Measurements from ENCODE around the gene EXOC6. TPM values are rescaled to one million over a fixed set of nuclear protein-coding genes. Genes with fewer than 3 reads are reported as not detected.

The EXOC6 gene
- total RNA-seq (10 to 100 TPM; 16.2 to 17.6 TPM), polyA plus RNA-seq (1 to 10 TPM; 3.0 to 4.8 TPM)
- long read RNA-seq, donor 1, partial matches to known transcripts: 2 of 20 reads
- long read RNA-seq, donor 1, other reads (novel, unspliced or antisense): 18 of 20 reads
- long read RNA-seq, donor 2, partial matches to known transcripts: 4 of 21 reads
- long read RNA-seq, donor 2, other reads (novel, unspliced or antisense): 14 of 21 reads

GRCh38 chr10:92848441-92849233, at the start of gene EXOC6:
TSS of gene EXOC6 (plus strand) at chr10:92848520. CDS start at chr10:92848534, 14 bp downstream.
- H3K27me3 ChIP-seq (ENCODE audit: control insufficient read depth in 1 of 2, insufficient read depth in 2 of 2, low read length in 1 of 2): no peaks in the 10 kb centered on the region
- WGBS, 2 donors: 1% methylated on average over 81 to 103 of the region's 103 CpGs
- H3K9me3 ChIP-seq (ENCODE audit: control insufficient read depth, low read length): no peaks in the 10 kb centered on the region
- ATAC-seq (ENCODE audit: low FRiP score) (peak; percentile 90), DNase-seq (peak; percentile 89 to 94)
- H3K4me1 ChIP-seq (ENCODE audit: control insufficient read depth in 1 of 2, insufficient read depth in 2 of 2, low read length in 2 of 2): no peaks in the 10 kb centered on the region
- H3K36me3 ChIP-seq (ENCODE audit: control insufficient read depth in 1 of 2, insufficient read depth in 2 of 2, low read length in 1 of 2): no peaks in the 10 kb centered on the region
- H3K27ac ChIP-seq (ENCODE audit: low read depth in 1 of 2, low read length in 2 of 2): peak within 1 kb of the TSS in 1 of 2 donors; percentile 60
- intact Hi-C loops (cut with DNase I): loop anchor here in 1 of 2 donors (10.0 kb wide), 1 partner anchor 154 kb away; no protein-coding TSS in a partner anchor
- H3K4me3 ChIP-seq (ENCODE audit: low read length in 2 of 2): peak within 1 kb of the TSS; percentile 75 to 88

- Histone ChIP-seq H3K27me3 (ENCODE audit: control insufficient read depth in 1 of 2, insufficient read depth in 2 of 2, low read length in 1 of 2) (no peaks in the 10 kb centered on the region), H3K27ac (ENCODE audit: low read depth in 1 of 2, low read length in 2 of 2) (no peak overlapping the region), H3K9me3 (ENCODE audit: control insufficient read depth, low read length) (no peaks in the 10 kb centered on the region), H3K4me1 (ENCODE audit: control insufficient read depth in 1 of 2, insufficient read depth in 2 of 2, low read length in 2 of 2) (no peaks in the 10 kb centered on the region), H3K36me3 (ENCODE audit: control insufficient read depth in 1 of 2, insufficient read depth in 2 of 2, low read length in 1 of 2) (no peaks in the 10 kb centered on the region), H3K4me3 (ENCODE audit: low read length in 2 of 2) (no peak overlapping the region)
- intact Hi-C loops (cut with DNase I): no loop called here
- 72 to 78% methylated on average over 2 of the region's 2 CpGs for WGBS, 2 donors
- no peak for ATAC-seq (ENCODE audit: low FRiP score)
- DNase-seq: no peak
These were observed 48.8 kb upstream of the EXOC6 start for GRCh38 chr10:92799568-92799967.

- Histone ChIP-seq H3K36me3 (ENCODE audit: control insufficient read depth in 1 of 2, insufficient read depth in 2 of 2, low read length in 1 of 2) (no peaks in the 10 kb centered on the region), H3K27me3 (ENCODE audit: control insufficient read depth in 1 of 2, insufficient read depth in 2 of 2, low read length in 1 of 2) (no peaks in the 10 kb centered on the region), H3K4me1 (ENCODE audit: control insufficient read depth in 1 of 2, insufficient read depth in 2 of 2, low read length in 2 of 2) (no peaks in the 10 kb centered on the region), H3K27ac (ENCODE audit: low read depth in 1 of 2, low read length in 2 of 2) (no peak overlapping the region), H3K9me3 (ENCODE audit: control insufficient read depth, low read length) (no peaks in the 10 kb centered on the region), H3K4me3 (ENCODE audit: low read length in 2 of 2) (no peak overlapping the region)
- DNase-seq (no peak), ATAC-seq (ENCODE audit: low FRiP score) (no peak)
- intact Hi-C loops (cut with DNase I): no loop called here
- 73 to 77% methylated on average over 5 of the region's 5 CpGs for WGBS, 2 donors
These were observed 48.1 kb upstream of the EXOC6 start for GRCh38 chr10:92800134-92800733.

GRCh38 chr10:92801978-92802872, 46.1 kb upstream of the EXOC6 start:
- no peak overlapping the region for H3K4me3 ChIP-seq (ENCODE audit: low read length in 2 of 2)
- H3K27me3 ChIP-seq (ENCODE audit: control insufficient read depth in 1 of 2, insufficient read depth in 2 of 2, low read length in 1 of 2): no peaks in the 10 kb centered on the region
- no peak for DNase-seq
- H3K4me1 ChIP-seq (ENCODE audit: control insufficient read depth in 1 of 2, insufficient read depth in 2 of 2, low read length in 2 of 2): no peaks in the 10 kb centered on the region
- 79 to 80% methylated on average over 9 of the region's 9 CpGs for WGBS, 2 donors
- no peaks in the 10 kb centered on the region for H3K36me3 ChIP-seq (ENCODE audit: control insufficient read depth in 1 of 2, insufficient read depth in 2 of 2, low read length in 1 of 2)
- ATAC-seq (ENCODE audit: low FRiP score): no peak
- no peaks in the 10 kb centered on the region for H3K9me3 ChIP-seq (ENCODE audit: control insufficient read depth, low read length)
- no peak overlapping the region for H3K27ac ChIP-seq (ENCODE audit: low read depth in 1 of 2, low read length in 2 of 2)
- intact Hi-C loops (cut with DNase I): no loop called here

GRCh38 chr10:92809840-92810239, 38.5 kb upstream of the EXOC6 start:
- Histone ChIP-seq H3K4me3 (ENCODE audit: low read length in 2 of 2) (no peak overlapping the region), H3K27ac (ENCODE audit: low read depth in 1 of 2, low read length in 2 of 2) (no peak overlapping the region), H3K4me1 (ENCODE audit: control insufficient read depth in 1 of 2, insufficient read depth in 2 of 2, low read length in 2 of 2) (no peaks in the 10 kb centered on the region), H3K9me3 (ENCODE audit: control insufficient read depth, low read length) (no peaks in the 10 kb centered on the region), H3K36me3 (ENCODE audit: control insufficient read depth in 1 of 2, insufficient read depth in 2 of 2, low read length in 1 of 2) (no peaks in the 10 kb centered on the region), H3K27me3 (ENCODE audit: control insufficient read depth in 1 of 2, insufficient read depth in 2 of 2, low read length in 1 of 2) (no peaks in the 10 kb centered on the region)
- intact Hi-C loops (cut with DNase I): no loop called here
- ATAC-seq (ENCODE audit: low FRiP score): no peak
- 87 to 92% methylated on average over 3 of the region's 3 CpGs for WGBS, 2 donors
- no peak for DNase-seq

GRCh38 chr10:92810934-92811532, 37.3 kb upstream of the EXOC6 start:
- no peak for DNase-seq
- Histone ChIP-seq H3K27me3 (ENCODE audit: control insufficient read depth in 1 of 2, insufficient read depth in 2 of 2, low read length in 1 of 2) (no peaks in the 10 kb centered on the region), H3K9me3 (ENCODE audit: control insufficient read depth, low read length) (no peaks in the 10 kb centered on the region), H3K27ac (ENCODE audit: low read depth in 1 of 2, low read length in 2 of 2) (no peak overlapping the region), H3K4me1 (ENCODE audit: control insufficient read depth in 1 of 2, insufficient read depth in 2 of 2, low read length in 2 of 2) (no peaks in the 10 kb centered on the region), H3K4me3 (ENCODE audit: low read length in 2 of 2) (no peak overlapping the region), H3K36me3 (ENCODE audit: control insufficient read depth in 1 of 2, insufficient read depth in 2 of 2, low read length in 1 of 2) (no peaks in the 10 kb centered on the region)
- intact Hi-C loops (cut with DNase I): no loop called here
- ATAC-seq (ENCODE audit: low FRiP score): no peak
- 73 to 84% methylated on average over 4 of the region's 4 CpGs for WGBS, 2 donors

- DNase-seq: no peak
- ATAC-seq (ENCODE audit: low FRiP score): no peak
- Histone ChIP-seq H3K36me3 (ENCODE audit: control insufficient read depth in 1 of 2, insufficient read depth in 2 of 2, low read length in 1 of 2) (no peaks in the 10 kb centered on the region), H3K9me3 (ENCODE audit: control insufficient read depth, low read length) (no peaks in the 10 kb centered on the region), H3K27ac (ENCODE audit: low read depth in 1 of 2, low read length in 2 of 2) (no peak overlapping the region), H3K27me3 (ENCODE audit: control insufficient read depth in 1 of 2, insufficient read depth in 2 of 2, low read length in 1 of 2) (no peaks in the 10 kb centered on the region), H3K4me1 (ENCODE audit: control insufficient read depth in 1 of 2, insufficient read depth in 2 of 2, low read length in 2 of 2) (no peaks in the 10 kb centered on the region), H3K4me3 (ENCODE audit: low read length in 2 of 2) (no peak overlapping the region)
- intact Hi-C loops (cut with DNase I): no loop called here
- WGBS, 2 donors: 81 to 87% methylated on average over 1 of the region's 1 CpG
These were observed 36.3 kb upstream of the EXOC6 start for GRCh38 chr10:92811986-92812385.

- 60 to 67% methylated on average over 4 of the region's 4 CpGs for WGBS, 2 donors
- no peak overlapping the region for H3K27ac ChIP-seq (ENCODE audit: low read depth in 1 of 2, low read length in 2 of 2)
- intact Hi-C loops (cut with DNase I): no loop called here
- no peak overlapping the region for H3K4me3 ChIP-seq (ENCODE audit: low read length in 2 of 2)
- H3K9me3 ChIP-seq (ENCODE audit: control insufficient read depth, low read length): no peaks in the 10 kb centered on the region
- H3K27me3 ChIP-seq (ENCODE audit: control insufficient read depth in 1 of 2, insufficient read depth in 2 of 2, low read length in 1 of 2): no peaks in the 10 kb centered on the region
- DNase-seq (no peak), ATAC-seq (ENCODE audit: low FRiP score) (no peak)
- H3K36me3 ChIP-seq (ENCODE audit: control insufficient read depth in 1 of 2, insufficient read depth in 2 of 2, low read length in 1 of 2): no peaks in the 10 kb centered on the region
- no peaks in the 10 kb centered on the region for H3K4me1 ChIP-seq (ENCODE audit: control insufficient read depth in 1 of 2, insufficient read depth in 2 of 2, low read length in 2 of 2)
These were observed 34.3 kb upstream of the EXOC6 start for GRCh38 chr10:92813979-92814378.
